Left hindlimb (tissue), 1 donor: ENCODE measurements around the gene CTSW.

Source experiments
- DNase-seq: peaks from one replicate; pipeline ENCODE4 v3.0.0-alpha.2; 2018

CTSW gene

DNA sequence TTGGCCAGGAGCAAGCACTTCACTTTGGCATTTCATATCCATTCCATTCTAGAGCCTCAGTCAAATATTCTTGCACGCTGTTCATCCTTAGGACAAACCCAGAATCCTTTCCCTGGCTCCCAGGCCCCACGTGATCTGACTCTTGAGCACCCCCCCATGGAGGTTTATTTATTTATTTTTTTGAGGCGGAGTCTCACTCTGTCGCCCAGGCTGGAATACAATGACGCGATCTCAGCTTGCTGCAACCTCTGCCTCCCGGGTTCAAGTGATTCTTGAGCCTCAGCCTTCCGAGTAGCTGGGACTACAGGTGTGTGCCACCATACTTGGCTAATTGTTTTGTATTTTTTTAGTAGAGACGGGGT, 52.9 kb downstream of the CTSW start:
- DNase-seq: no peak
